Transverse colon (tissue), 4 donors: Measurements from ENCODE around the gene ANAPC16. TPM values are rescaled to one million over a fixed set of nuclear protein-coding genes. Genes with fewer than 3 reads are reported as not detected.
A peak's percentile ranks its signal among the peaks of the same experiment; 100 is the strongest.

Experiments used
- DNase-seq: peaks from one replicate; pipeline ENCODE4 v3.0.0-alpha.2; 2019
- H3K27ac ChIP-seq, 4 donors: fragments of 200-600 bp; sonication (generic); 2 replicates each; pipeline ENCODE4 v1.5.1; 2016 to 2018; ENCODE audit warnings: inconsistent platforms in 4 of 4
- H3K27me3 ChIP-seq: fragments of 200-600 bp; sonication (generic); 2 replicates; pipeline ENCODE4 v1.5.1; 2017; ENCODE audit warnings: inconsistent platforms
- H3K36me3 ChIP-seq, 4 donors: fragments of 200-600 bp; sonication (generic); 2 replicates each; pipeline ENCODE4 v1.5.1; 2017 to 2019; ENCODE audit warnings: inconsistent platforms in 4 of 4
- H3K4me1 ChIP-seq, 4 donors: fragments of 200-600 bp; sonication (generic); 2 replicates each; pipeline ENCODE4 v1.5.1; 2017 to 2020; ENCODE audit warnings: inconsistent platforms in 4 of 4
- H3K4me3 ChIP-seq, 4 donors: fragments of 200-600 bp; sonication (generic); 1 replicate in 1 of 4; 2 replicates in 3 of 4; pipeline versions ENCODE4 v1.5.1 to v1.6.1; 2017 to 2019; ENCODE audit warnings: inconsistent platforms in 4 of 4
- H3K9me3 ChIP-seq, 2 donors: fragments of 200-600 bp; sonication (generic); 2 replicates each; pipeline ENCODE4 v1.5.1; 2017 to 2019; ENCODE audit warnings: inconsistent platforms in 2 of 2
- EP300 ChIP-seq: sonication (generic); formaldehyde crosslinking; IDR thresholded peaks from one replicate; pipeline ENCODE4 v1.6.1; 2017; ENCODE audit warnings: antibody characterized with exemption, low read depth
- POLR2A ChIP-seq: fragments of 450-650 bp; IDR thresholded peaks from one replicate; pipeline ENCODE4 v1.6.1; 2016; ENCODE audit warnings: antibody characterized with exemption, mild to moderate bottlenecking, moderate library complexity
- POLR2AphosphoS5 ChIP-seq, 3 donors: sonication (generic); formaldehyde crosslinking; IDR thresholded peaks; one replicate each; pipeline ENCODE4 v1.6.1; 2016; ENCODE audit warnings: antibody characterized with exemption in 3 of 3
- WGBS, 2 donors: methylation state at CpG; one replicate each; pipeline ENCODE4 v1.1.5; 2018; ENCODE audit warnings: low coverage in 1 of 2; 5-methylcytosine and 5-hydroxymethylcytosine counted together
- in situ Hi-C, 4 donors: fragments of 200-750 bp; cut with MboI; loops; one replicate each; pipeline versions ENCODE4 v1.15.0 to v1.15.1; 2017; ENCODE audit warnings: low sequenced_read_pairs in 3 of 4, low pct_ligation_motif_present in 1 of 4, low pct_unique_long_range_greater_than_20kb in 1 of 4
- intact Hi-C: fragments of 100-400 bp; cut with DNase I; formaldehyde crosslinking; loops from one replicate; pipeline ENCODE4 v1.15.1; 2023; ENCODE audit warnings: low total_unique reads
- total RNA-seq, 4 donors: library from RNA; depleted of rRNA; stranded (reverse); fragments of >200 nt; gene quantifications; one replicate each; pipeline ENCODE4 v1.1.0, GENCODE V29; 2016
- TF ChIP-seq, protein P1 (sequence below), 5 experiments: fragments of 200-600 bp in 3 of 5; fragments of 450-650 bp in 2 of 5; sonication (generic) in 3 of 5; IDR thresholded peaks; 1 replicate in 2 of 5; 2 replicates in 3 of 5; pipeline ENCODE4 v1.5.1; 2016 to 2017; ENCODE audit warnings: antibody characterized with exemption in 5 of 5, inconsistent platforms in 3 of 5, mild to moderate bottlenecking in 2 of 5, moderate library complexity in 1 of 5

Gene ANAPC16
- total RNA-seq, 4 donors from 2014 or later = 57.6 to 77.4 (median 65.5) TPM

DNA sequence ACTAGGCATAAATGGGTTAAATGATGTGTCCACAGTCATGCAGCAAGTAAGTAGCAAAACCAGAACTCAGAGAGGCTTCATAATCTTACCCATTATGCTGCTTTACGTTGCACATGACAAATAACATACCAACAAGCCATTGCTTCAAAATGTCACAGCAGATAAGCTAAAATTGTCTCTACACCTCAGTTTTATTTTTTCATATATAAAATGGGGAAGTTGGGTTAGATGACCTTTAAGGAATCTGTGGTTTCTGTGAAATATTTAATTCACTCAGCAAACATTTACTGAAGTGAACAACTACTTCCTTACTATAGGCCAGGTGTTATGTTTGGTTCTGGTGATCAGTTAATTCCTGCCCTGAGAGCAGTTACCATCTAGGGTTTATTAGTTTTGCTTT is 2.5 kb downstream of the ANAPC16 start:
- TF ChIP-seq POLR2A (no peak), POLR2AphosphoS5 (IDR thresholded peaks at IDR 0.05) (no peak), EP300 (no peak)
- TF ChIP-seq, protein P1, sequence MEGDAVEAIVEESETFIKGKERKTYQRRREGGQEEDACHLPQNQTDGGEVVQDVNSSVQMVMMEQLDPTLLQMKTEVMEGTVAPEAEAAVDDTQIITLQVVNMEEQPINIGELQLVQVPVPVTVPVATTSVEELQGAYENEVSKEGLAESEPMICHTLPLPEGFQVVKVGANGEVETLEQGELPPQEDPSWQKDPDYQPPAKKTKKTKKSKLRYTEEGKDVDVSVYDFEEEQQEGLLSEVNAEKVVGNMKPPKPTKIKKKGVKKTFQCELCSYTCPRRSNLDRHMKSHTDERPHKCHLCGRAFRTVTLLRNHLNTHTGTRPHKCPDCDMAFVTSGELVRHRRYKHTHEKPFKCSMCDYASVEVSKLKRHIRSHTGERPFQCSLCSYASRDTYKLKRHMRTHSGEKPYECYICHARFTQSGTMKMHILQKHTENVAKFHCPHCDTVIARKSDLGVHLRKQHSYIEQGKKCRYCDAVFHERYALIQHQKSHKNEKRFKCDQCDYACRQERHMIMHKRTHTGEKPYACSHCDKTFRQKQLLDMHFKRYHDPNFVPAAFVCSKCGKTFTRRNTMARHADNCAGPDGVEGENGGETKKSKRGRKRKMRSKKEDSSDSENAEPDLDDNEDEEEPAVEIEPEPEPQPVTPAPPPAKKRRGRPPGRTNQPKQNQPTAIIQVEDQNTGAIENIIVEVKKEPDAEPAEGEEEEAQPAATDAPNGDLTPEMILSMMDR (IDR thresholded peaks at IDR 0.05) = no peak
- H3K36me3 ChIP-seq = peaks cover 0 to 12% (median 4%) of the 10 kb centered on the region in 4 donors
- no peak for DNase-seq
- 14 to 20% methylated on average over 1 of the region's 1 CpG for WGBS, 2 donors
- H3K27ac ChIP-seq = peak overlapping the region; percentile 70 to 99 (median 98)
- in situ Hi-C loops = loop anchor here in 1 of 4 donors (25.0 kb wide), 1 partner anchor 119 kb away; no protein-coding TSS in a partner anchor
- intact Hi-C loops = loop anchor here (5.0 kb wide), 1 partner anchor 119 kb away; no protein-coding TSS in a partner anchor
- H3K4me1 ChIP-seq = peaks cover 26 to 62% (median 38%) of the 10 kb centered on the region in 4 donors
- no peak overlapping the region for H3K4me3 ChIP-seq
- no peaks in the 10 kb centered on the region for H3K27me3 ChIP-seq
- no peaks in the 10 kb centered on the region for H3K9me3 ChIP-seq

DNA sequence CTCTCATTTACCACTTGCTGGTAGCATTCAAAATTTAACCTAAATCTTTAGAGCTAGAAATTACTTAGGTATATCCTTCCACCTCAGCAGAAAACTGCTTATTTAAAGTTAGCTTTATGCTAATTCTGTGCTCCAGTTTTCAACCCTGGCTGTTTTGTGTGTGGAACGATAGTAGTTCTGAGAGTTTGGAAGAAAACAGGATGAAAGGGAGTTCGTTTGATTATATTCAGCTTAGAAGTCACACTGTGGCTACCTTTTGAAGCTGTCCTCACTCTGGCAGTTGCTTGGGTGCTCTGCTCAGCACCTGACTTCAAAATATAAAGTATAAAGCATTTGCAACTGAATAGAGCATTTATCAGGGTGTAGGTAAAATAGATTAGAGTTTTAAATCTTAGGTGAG is 2.9 kb downstream of the ANAPC16 start:
- Histone ChIP-seq H3K4me3 (no peak overlapping the region), H3K27me3 (no peaks in the 10 kb centered on the region), H3K27ac (peak overlapping the region; percentile 70 to 99 (median 98)), H3K9me3 (no peaks in the 10 kb centered on the region), H3K36me3 (peaks cover 0 to 12% (median 4%) of the 10 kb centered on the region in 4 donors), H3K4me1 (peaks cover 30 to 66% (median 41%) of the 10 kb centered on the region in 4 donors)
- intact Hi-C loops (loop anchor here (5.0 kb wide), 1 partner anchor 119 kb away; no protein-coding TSS in a partner anchor), in situ Hi-C loops (loop anchor here in 1 of 4 donors (25.0 kb wide), 1 partner anchor 119 kb away; no protein-coding TSS in a partner anchor)
- no peak for DNase-seq
- WGBS, 2 donors = 14 to 33% methylated on average over 2 of the region's 2 CpGs
- TF ChIP-seq POLR2AphosphoS5 (IDR thresholded peaks at IDR 0.05) = no peak
- TF ChIP-seq, protein P1 (IDR thresholded peaks at IDR 0.05) = no peak
- no peak for TF ChIP-seq POLR2A
- TF ChIP-seq EP300 = no peak

DNA sequence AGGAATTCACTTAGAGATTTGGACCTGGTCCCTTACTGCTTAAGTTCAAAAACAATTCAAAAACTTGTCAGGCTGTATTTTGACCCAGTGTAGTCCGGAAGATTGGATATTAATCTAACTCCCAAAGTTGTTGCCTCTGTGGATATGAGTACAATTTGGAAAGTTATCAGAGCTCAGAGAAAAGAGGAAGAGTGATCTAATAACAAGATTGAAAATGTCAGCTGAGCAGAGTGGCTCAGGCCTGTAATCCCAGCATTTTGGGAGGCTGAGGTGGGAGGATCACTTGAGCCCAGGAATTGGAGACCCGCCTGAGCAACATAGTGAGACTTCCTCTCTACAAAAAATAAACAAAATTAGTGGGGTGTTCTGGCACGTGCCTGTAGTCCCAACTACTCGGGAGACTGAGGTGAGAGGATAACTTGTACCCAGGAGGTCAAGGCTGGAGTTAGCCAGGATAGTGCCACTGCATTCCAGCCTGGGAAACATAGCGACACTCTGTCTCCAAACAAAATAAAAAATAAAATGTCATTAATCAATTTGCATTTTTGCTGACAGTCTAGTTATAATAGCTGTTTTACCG is 3.5 kb downstream of the ANAPC16 start:
- H3K4me1 ChIP-seq = peaks cover 35 to 72% (median 42%) of the 10 kb centered on the region in 4 donors
- in situ Hi-C loops = loop anchor here in 1 of 4 donors (25.0 kb wide), 1 partner anchor 118 kb away; no protein-coding TSS in a partner anchor
- no peaks in the 10 kb centered on the region for H3K27me3 ChIP-seq
- H3K9me3 ChIP-seq = no peaks in the 10 kb centered on the region
- 67 to 70% methylated on average over 4 to 6 of the region's 6 CpGs for WGBS, 2 donors
- peak overlapping the region; percentile 70 to 99 (median 98) for H3K27ac ChIP-seq
- peaks cover 0 to 12% (median 4%) of the 10 kb centered on the region in 4 donors for H3K36me3 ChIP-seq
- no peak overlapping the region for H3K4me3 ChIP-seq
- intact Hi-C loops = loop anchor here (5.0 kb wide), 1 partner anchor 118 kb away; no protein-coding TSS in a partner anchor
- no peak for DNase-seq
- no peak for TF ChIP-seq EP300
- no peak for TF ChIP-seq POLR2A
- TF ChIP-seq, protein P1 (IDR thresholded peaks at IDR 0.05) = no peak
- no peak for TF ChIP-seq POLR2AphosphoS5 (IDR thresholded peaks at IDR 0.05)

DNA sequence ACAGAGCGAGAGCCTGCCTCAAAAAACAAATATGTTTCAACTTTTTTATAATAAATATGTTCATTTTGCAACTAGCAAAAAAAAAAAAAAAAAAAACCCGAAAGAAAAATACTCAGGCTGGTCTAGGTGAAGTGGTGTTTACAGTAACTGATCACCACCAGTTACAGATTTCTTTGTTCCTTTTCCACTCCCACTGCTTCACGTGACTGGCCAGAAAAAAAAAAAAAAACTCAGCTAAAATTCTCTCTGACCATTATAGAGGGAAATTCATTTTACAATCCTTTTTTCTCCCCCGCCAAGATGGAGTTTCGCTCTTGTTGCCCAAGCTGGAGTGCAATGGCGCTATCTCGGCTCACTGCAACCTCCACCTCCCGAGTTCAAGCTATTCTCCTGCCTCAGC is 4.8 kb downstream of the ANAPC16 start:
- TF ChIP-seq, protein P1 (IDR thresholded peaks at IDR 0.05) = no peak
- TF ChIP-seq EP300 (no peak), POLR2A (no peak), POLR2AphosphoS5 (IDR thresholded peaks at IDR 0.05) (no peak)
- no peak for DNase-seq
- peak overlapping the region in 2 of 4 donors; percentile 11 to 16 for H3K27ac ChIP-seq
- H3K4me3 ChIP-seq = no peak overlapping the region
- no peaks in the 10 kb centered on the region for H3K9me3 ChIP-seq
- no peaks in the 10 kb centered on the region for H3K27me3 ChIP-seq
- peaks cover 26 to 62% (median 33%) of the 10 kb centered on the region in 4 donors for H3K4me1 ChIP-seq
- peaks cover 0 to 19% (median 4%) of the 10 kb centered on the region in 4 donors for H3K36me3 ChIP-seq
- intact Hi-C loops (loop anchor here (2.0 kb wide), 1 partner anchor 54 kb away; no protein-coding TSS in a partner anchor), in situ Hi-C loops (loop anchor here in 2 of 4 donors (10.0 to 25.0 kb wide), 2 partner anchors 114 to 117 kb away; no protein-coding TSS in a partner anchor)
- WGBS, 2 donors = 73 to 78% methylated on average over 4 to 8 of the region's 8 CpGs
